ENCODE data around the gene JAKMIP2.
"Not testable (repeated sequence)": the region's sequence is repeated elsewhere in the genome, so short reads cannot be mapped to it uniquely, and the experiment has no call there.

DNA sequence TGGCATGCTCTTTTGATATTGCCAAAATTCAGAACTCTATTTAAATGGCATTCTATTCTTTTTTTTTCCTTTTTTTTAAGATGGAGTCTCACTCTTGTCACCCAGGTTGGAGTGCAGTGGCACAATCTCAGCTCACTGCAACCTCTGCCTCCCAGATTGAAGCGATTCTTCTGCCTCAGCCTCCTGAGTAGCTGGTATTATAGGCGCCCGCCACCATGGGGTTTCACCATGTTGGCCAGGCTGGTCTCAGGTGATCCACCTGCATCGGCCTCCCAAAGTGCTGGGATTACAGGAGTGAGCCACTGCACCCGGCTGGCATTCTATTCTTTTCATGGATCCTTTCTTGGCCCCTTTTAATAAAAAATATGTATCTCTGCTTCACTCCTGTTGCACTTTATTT, 44.5 kb upstream of the JAKMIP2 start:
- TF ChIP-seq, protein P1, sequence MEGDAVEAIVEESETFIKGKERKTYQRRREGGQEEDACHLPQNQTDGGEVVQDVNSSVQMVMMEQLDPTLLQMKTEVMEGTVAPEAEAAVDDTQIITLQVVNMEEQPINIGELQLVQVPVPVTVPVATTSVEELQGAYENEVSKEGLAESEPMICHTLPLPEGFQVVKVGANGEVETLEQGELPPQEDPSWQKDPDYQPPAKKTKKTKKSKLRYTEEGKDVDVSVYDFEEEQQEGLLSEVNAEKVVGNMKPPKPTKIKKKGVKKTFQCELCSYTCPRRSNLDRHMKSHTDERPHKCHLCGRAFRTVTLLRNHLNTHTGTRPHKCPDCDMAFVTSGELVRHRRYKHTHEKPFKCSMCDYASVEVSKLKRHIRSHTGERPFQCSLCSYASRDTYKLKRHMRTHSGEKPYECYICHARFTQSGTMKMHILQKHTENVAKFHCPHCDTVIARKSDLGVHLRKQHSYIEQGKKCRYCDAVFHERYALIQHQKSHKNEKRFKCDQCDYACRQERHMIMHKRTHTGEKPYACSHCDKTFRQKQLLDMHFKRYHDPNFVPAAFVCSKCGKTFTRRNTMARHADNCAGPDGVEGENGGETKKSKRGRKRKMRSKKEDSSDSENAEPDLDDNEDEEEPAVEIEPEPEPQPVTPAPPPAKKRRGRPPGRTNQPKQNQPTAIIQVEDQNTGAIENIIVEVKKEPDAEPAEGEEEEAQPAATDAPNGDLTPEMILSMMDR (conservative IDR thresholded peaks at IDR 0.05; ENCODE audit: low read length): not testable (repeated sequence)
- not testable (repeated sequence) for TF ChIP-seq EZH2phosphoT487 (IDR thresholded peaks at IDR 0.05; ENCODE audit: borderline replicate concordance)
